GM12878 (cell line): ENCODE measurements around the gene ADGRG1.

Experiments used
- CHD4 ChIP-seq: fragments of 200-600 bp; sonication (generic); IDR thresholded peaks from 2 replicates; pipeline ENCODE4 v1.6.1; 2016; ENCODE audit warnings: mild to moderate bottlenecking
- CTCF ChIP-seq, 3 experiments: IDR thresholded peaks in 2 of 3; conservative IDR thresholded peaks in 1 of 3; 2 replicates each; pipeline ENCODE4 v1.5.1; 2011; ENCODE audit warnings: low read depth in 3 of 3, low read length in 3 of 3, mild to moderate bottlenecking in 3 of 3, control low read depth in 2 of 3, moderate library complexity in 2 of 3, inconsistent platforms in 1 of 3, mixed read lengths in 1 of 3; ENCODE audit not compliant: control insufficient read depth in 2 of 3, insufficient read depth in 1 of 3; ENCODE audit errors: extremely low read depth in 1 of 3
- E2F4 ChIP-seq: IDR thresholded peaks from 2 replicates; pipeline ENCODE4 v1.6.1; 2012; ENCODE audit warnings: low read depth, low read length, improper control_type of control experiment
- E2F8 ChIP-seq: fragments of 450-650 bp; IDR thresholded peaks from 2 replicates; pipeline ENCODE4 v1.6.1; 2018; ENCODE audit warnings: mild to moderate bottlenecking, low read depth, moderate library complexity; ENCODE audit not compliant: partially characterized antibody
- POLR2A ChIP-seq: IDR thresholded peaks from 2 replicates; pipeline ENCODE4 v1.6.1; 2011; ENCODE audit warnings: low read depth, mild to moderate bottlenecking, low read length
- RFX5 ChIP-seq: IDR thresholded peaks from 2 replicates; pipeline ENCODE4 v1.6.1; 2011; ENCODE audit warnings: low read depth, low read length, improper control_type of control experiment
- USF1 ChIP-seq: IDR thresholded peaks from 2 replicates; pipeline ENCODE4 v1.6.1; 2011; ENCODE audit warnings: borderline replicate concordance, low read depth, mild to moderate bottlenecking, moderate library complexity, mixed read lengths, low read length; ENCODE audit not compliant: insufficient read depth; ENCODE audit errors: extremely low read length
- YY1 ChIP-seq: IDR thresholded peaks from 2 replicates; pipeline ENCODE4 v1.6.1; 2011; ENCODE audit warnings: low read depth, mild to moderate bottlenecking, low read length

- TF ChIP-seq E2F8 (no peak), CHD4 (no peak), CTCF (IDR thresholded peaks at IDR 0.05 in 2 of 3, conservative IDR thresholded peaks at IDR 0.05 in 1 of 3; ENCODE audit: control insufficient read depth in 2 of 3, extremely low read depth in 1 of 3, insufficient read depth in 1 of 3, low read depth in 3 of 3, low read length in 3 of 3) (no peak), RFX5 (no peak), POLR2A (no peak), USF1 (no peak), YY1 (no peak), E2F4 (no peak)
These were observed 35.4 kb upstream of the ADGRG1 start for GRCh38 chr16:57593021-57593420.
